ENCODE data around the gene ITPKB.
A peak's percentile ranks its signal among the peaks of the same experiment; 100 is the strongest.

Gene ITPKB

GRCh38 chr1:226630592-226630991 is 108.5 kb downstream of the ITPKB start:
- H3K9me3 Mint-ChIP-seq: no peaks in the 10 kb centered on the region
- TF ChIP-seq, protein P1, sequence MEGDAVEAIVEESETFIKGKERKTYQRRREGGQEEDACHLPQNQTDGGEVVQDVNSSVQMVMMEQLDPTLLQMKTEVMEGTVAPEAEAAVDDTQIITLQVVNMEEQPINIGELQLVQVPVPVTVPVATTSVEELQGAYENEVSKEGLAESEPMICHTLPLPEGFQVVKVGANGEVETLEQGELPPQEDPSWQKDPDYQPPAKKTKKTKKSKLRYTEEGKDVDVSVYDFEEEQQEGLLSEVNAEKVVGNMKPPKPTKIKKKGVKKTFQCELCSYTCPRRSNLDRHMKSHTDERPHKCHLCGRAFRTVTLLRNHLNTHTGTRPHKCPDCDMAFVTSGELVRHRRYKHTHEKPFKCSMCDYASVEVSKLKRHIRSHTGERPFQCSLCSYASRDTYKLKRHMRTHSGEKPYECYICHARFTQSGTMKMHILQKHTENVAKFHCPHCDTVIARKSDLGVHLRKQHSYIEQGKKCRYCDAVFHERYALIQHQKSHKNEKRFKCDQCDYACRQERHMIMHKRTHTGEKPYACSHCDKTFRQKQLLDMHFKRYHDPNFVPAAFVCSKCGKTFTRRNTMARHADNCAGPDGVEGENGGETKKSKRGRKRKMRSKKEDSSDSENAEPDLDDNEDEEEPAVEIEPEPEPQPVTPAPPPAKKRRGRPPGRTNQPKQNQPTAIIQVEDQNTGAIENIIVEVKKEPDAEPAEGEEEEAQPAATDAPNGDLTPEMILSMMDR (IDR thresholded peaks at IDR 0.05): no peak
- peaks cover 29% of the 10 kb centered on the region for H3K27me3 Mint-ChIP-seq (ENCODE audit: low read depth, poor library complexity)
- no peak overlapping the region for H3K4me3 Mint-ChIP-seq
- no peaks in the 10 kb centered on the region for H3K36me3 Mint-ChIP-seq (ENCODE audit: low read depth)
- DNase-seq: no peak
- peaks cover 38% of the 10 kb centered on the region for H3K4me1 Mint-ChIP-seq
- no peak overlapping the region for H3K27ac Mint-ChIP-seq

- Mint-ChIP-seq H3K9me3 (no peaks in the 10 kb centered on the region), H3K27me3 (ENCODE audit: low read depth, poor library complexity) (peaks cover 30% of the 10 kb centered on the region), H3K4me3 (no peak overlapping the region), H3K4me1 (peaks cover 38% of the 10 kb centered on the region), H3K36me3 (ENCODE audit: low read depth) (no peaks in the 10 kb centered on the region), H3K27ac (no peak overlapping the region)
- TF ChIP-seq, protein P1 (IDR thresholded peaks at IDR 0.05): no peak
- DNase-seq: no peak
These were observed 109.1 kb downstream of the ITPKB start for GRCh38 chr1:226629896-226630550.

- H3K27ac Mint-ChIP-seq: peak overlapping the region; percentile 39
These were observed 109.7 kb downstream of the ITPKB start for GRCh38 chr1:226629210-226629895.

GRCh38 chr1:226628612-226629155 is 110.4 kb downstream of the ITPKB start:
- H3K27ac Mint-ChIP-seq: no peak overlapping the region
- DNase-seq: no peak
- H3K36me3 Mint-ChIP-seq (ENCODE audit: low read depth): no peaks in the 10 kb centered on the region
- H3K4me3 Mint-ChIP-seq: no peak overlapping the region
- H3K27me3 Mint-ChIP-seq (ENCODE audit: low read depth, poor library complexity): peaks cover 29% of the 10 kb centered on the region
- TF ChIP-seq, protein P1 (IDR thresholded peaks at IDR 0.05): no peak
- peaks cover 33% of the 10 kb centered on the region for H3K4me1 Mint-ChIP-seq
- H3K9me3 Mint-ChIP-seq: no peaks in the 10 kb centered on the region

More at GRCh38 chr1:226629210-226629895, 109.7 kb downstream of the ITPKB start:
- no peak for DNase-seq
- no peaks in the 10 kb centered on the region for H3K36me3 Mint-ChIP-seq (ENCODE audit: low read depth)
- H3K4me1 Mint-ChIP-seq: peaks cover 35% of the 10 kb centered on the region
- TF ChIP-seq, protein P1 (IDR thresholded peaks at IDR 0.05): no peak
- H3K9me3 Mint-ChIP-seq: no peaks in the 10 kb centered on the region
- H3K4me3 Mint-ChIP-seq: no peak overlapping the region
- peaks cover 29% of the 10 kb centered on the region for H3K27me3 Mint-ChIP-seq (ENCODE audit: low read depth, poor library complexity)

GRCh38 chr1:226627924-226628611 is 111.0 kb downstream of the ITPKB start:
- no peak overlapping the region for H3K4me3 Mint-ChIP-seq
- TF ChIP-seq, protein P1 (IDR thresholded peaks at IDR 0.05): no peak
- H3K27me3 Mint-ChIP-seq (ENCODE audit: low read depth, poor library complexity): peaks cover 32% of the 10 kb centered on the region
- H3K4me1 Mint-ChIP-seq: peaks cover 30% of the 10 kb centered on the region
- H3K36me3 Mint-ChIP-seq (ENCODE audit: low read depth): no peaks in the 10 kb centered on the region
- no peak overlapping the region for H3K27ac Mint-ChIP-seq
- no peak for DNase-seq
- no peaks in the 10 kb centered on the region for H3K9me3 Mint-ChIP-seq
